Type B pancreatic cell (in vitro differentiated cells): ENCODE measurements around the gene OLIG2. TPM values are rescaled to one million over a fixed set of nuclear protein-coding genes. Genes with fewer than 3 reads are reported as not detected.

Experiments used
- DNase-seq: peaks from one replicate; pipeline ENCODE4 v3.0.0; 2021; ENCODE audit warnings: mixed read lengths; ENCODE audit not compliant: unreplicated experiment; ENCODE audit errors: extremely low spot score
- H3K27ac Mint-ChIP-seq: 2 replicates; pipeline ENCODE4 v1.8.0; 2021; ENCODE audit warnings: mild to moderate bottlenecking, mixed read lengths
- H3K27me3 Mint-ChIP-seq: 2 replicates; pipeline ENCODE4 v1.8.0; 2021; ENCODE audit warnings: mixed read lengths
- H3K36me3 Mint-ChIP-seq: 2 replicates; pipeline ENCODE4 v1.8.0; 2021; ENCODE audit warnings: mixed read lengths
- H3K4me1 Mint-ChIP-seq: one replicate; pipeline ENCODE4 v1.8.0; 2021; ENCODE audit warnings: mixed read lengths; ENCODE audit not compliant: unreplicated experiment
- H3K4me3 Mint-ChIP-seq: 2 replicates; pipeline ENCODE4 v1.8.0; 2021; ENCODE audit warnings: mild to moderate bottlenecking, mixed read lengths
- H3K9me3 Mint-ChIP-seq: 2 replicates; pipeline ENCODE4 v1.8.0; 2021; ENCODE audit warnings: mixed read lengths
- CTCF ChIP-seq: fragments of 200-600 bp; sonication (generic); conservative IDR thresholded peaks from 2 replicates; pipeline ENCODE4 v1.5.0; 2021; ENCODE audit warnings: antibody characterized with exemption, mild to moderate bottlenecking
- total RNA-seq: library from RNA; stranded (reverse); gene quantifications from 2 replicates; pipeline ENCODE4 v1.2.1, GENCODE V29; 2021; ENCODE audit warnings: low replicate concordance

Gene OLIG2
- total RNA-seq, 1 donor from 2014 or later: 1.4 TPM

GRCh38 chr21:33015756-33016155 lies 10.0 kb upstream of the OLIG2 start:
- no peak for DNase-seq
- peaks cover 5% of the 10 kb centered on the region for H3K4me1 Mint-ChIP-seq
- H3K4me3 Mint-ChIP-seq: no peak overlapping the region
- H3K27ac Mint-ChIP-seq: no peak overlapping the region
- H3K27me3 Mint-ChIP-seq: peaks cover 89% of the 10 kb centered on the region
- no peak for TF ChIP-seq CTCF
- no peaks in the 10 kb centered on the region for H3K9me3 Mint-ChIP-seq
- peaks cover 4% of the 10 kb centered on the region for H3K36me3 Mint-ChIP-seq

GRCh38 chr21:33018707-33019465 lies 6.8 kb upstream of the OLIG2 start:
- peaks cover 4% of the 10 kb centered on the region for H3K36me3 Mint-ChIP-seq
- H3K27ac Mint-ChIP-seq: no peak overlapping the region
- peaks cover 93% of the 10 kb centered on the region for H3K27me3 Mint-ChIP-seq
- peaks cover 5% of the 10 kb centered on the region for H3K4me1 Mint-ChIP-seq
- peak; percentile 29 for DNase-seq
- H3K9me3 Mint-ChIP-seq: no peaks in the 10 kb centered on the region
- TF ChIP-seq CTCF: no peak
- H3K4me3 Mint-ChIP-seq: peak overlapping the region; percentile 73

GRCh38 chr21:33019516-33019884 lies 6.2 kb upstream of the OLIG2 start:
- H3K36me3 Mint-ChIP-seq: peaks cover 4% of the 10 kb centered on the region
- no peaks in the 10 kb centered on the region for H3K9me3 Mint-ChIP-seq
- H3K27ac Mint-ChIP-seq: no peak overlapping the region
- TF ChIP-seq CTCF: no peak
- peaks cover 93% of the 10 kb centered on the region for H3K27me3 Mint-ChIP-seq
- peak overlapping the region; percentile 73 for H3K4me3 Mint-ChIP-seq
- peaks cover 5% of the 10 kb centered on the region for H3K4me1 Mint-ChIP-seq
- DNase-seq: no peak

- Mint-ChIP-seq H3K4me3 (peak overlapping the region; percentile 81), H3K27ac (no peak overlapping the region), H3K4me1 (peaks cover 5% of the 10 kb centered on the region), H3K36me3 (peaks cover 4% of the 10 kb centered on the region), H3K9me3 (no peaks in the 10 kb centered on the region), H3K27me3 (peaks cover 93% of the 10 kb centered on the region)
- no peak for TF ChIP-seq CTCF
- DNase-seq: no peak
These were observed 5.7 kb upstream of the OLIG2 start for GRCh38 chr21:33019885-33020557.

- Mint-ChIP-seq H3K9me3 (no peaks in the 10 kb centered on the region), H3K4me3 (peak overlapping the region; percentile 81), H3K27ac (no peak overlapping the region), H3K4me1 (peaks cover 5% of the 10 kb centered on the region), H3K36me3 (peaks cover 4% of the 10 kb centered on the region), H3K27me3 (peaks cover 93% of the 10 kb centered on the region)
- TF ChIP-seq CTCF: no peak
- DNase-seq: no peak
These were observed 5.1 kb upstream of the OLIG2 start for GRCh38 chr21:33020558-33021100.
